ENCODE data around the gene TTC9.

Gene TTC9

GRCh38 chr14:70616646-70617045, 25.1 kb upstream of the TTC9 start:
- H3K4me2 ChIP-seq (ENCODE audit: low read length), result no peak overlapping the region
- H3K9me3 ChIP-seq (ENCODE audit: control insufficient read depth, insufficient read depth, low read length), result no peaks in the 10 kb centered on the region
- H3K27me3 ChIP-seq (ENCODE audit: control insufficient read depth, low read length), result no peaks in the 10 kb centered on the region
- no peak for TF ChIP-seq EZH2phosphoT487 (IDR thresholded peaks at IDR 0.05; ENCODE audit: borderline replicate concordance, low read length)
- TF ChIP-seq CTCF (IDR thresholded peaks at IDR 0.05; ENCODE audit: low read depth, low read length, poor library complexity, severe bottlenecking), result no peak
- no peak overlapping the region for H3K4me3 ChIP-seq (ENCODE audit: low read length)
- no peak overlapping the region for H3K27ac ChIP-seq (ENCODE audit: low read depth, low read length)
- no peaks in the 10 kb centered on the region for H3K4me1 ChIP-seq (ENCODE audit: control insufficient read depth, low read length)
- no peaks in the 10 kb centered on the region for H3F3A ChIP-seq (ENCODE audit: control insufficient read depth, insufficient read depth)
- no peaks in the 10 kb centered on the region for H4K20me1 ChIP-seq (ENCODE audit: control insufficient read depth, insufficient read depth, low read depth, low read length)
- H3K36me3 ChIP-seq (ENCODE audit: control insufficient read depth, low read length), result peaks cover 5% of the 10 kb centered on the region; the same call in 1 of the 2 replicates
- H3K9me2 ChIP-seq (replicated peaks; ENCODE audit: control insufficient read depth, low read length), result no peaks in the 10 kb centered on the region
- no peaks in the 10 kb centered on the region for H3K79me2 ChIP-seq (ENCODE audit: control insufficient read depth, low read length)

- no peaks in the 10 kb centered on the region for H4K20me1 ChIP-seq (ENCODE audit: control insufficient read depth, insufficient read depth, low read depth, low read length)
- H3K36me3 ChIP-seq (ENCODE audit: control insufficient read depth, low read length), result peaks cover 19% of the 10 kb centered on the region
- no peaks in the 10 kb centered on the region for H3K9me3 ChIP-seq (ENCODE audit: control insufficient read depth, insufficient read depth, low read length)
- no peaks in the 10 kb centered on the region for H3K79me2 ChIP-seq (ENCODE audit: control insufficient read depth, low read length)
- no peak for TF ChIP-seq CTCF (IDR thresholded peaks at IDR 0.05; ENCODE audit: low read depth, low read length, poor library complexity, severe bottlenecking)
- no peak for TF ChIP-seq EZH2phosphoT487 (IDR thresholded peaks at IDR 0.05; ENCODE audit: borderline replicate concordance, low read length)
- no peak overlapping the region for H3K4me2 ChIP-seq (ENCODE audit: low read length)
- no peak overlapping the region for H3K27ac ChIP-seq (ENCODE audit: low read depth, low read length)
- H3K4me1 ChIP-seq (ENCODE audit: control insufficient read depth, low read length), result peaks cover 12% of the 10 kb centered on the region
- H3F3A ChIP-seq (ENCODE audit: control insufficient read depth, insufficient read depth), result peaks cover 6% of the 10 kb centered on the region; the same call in 1 of the 2 replicates
- H3K9me2 ChIP-seq (replicated peaks; ENCODE audit: control insufficient read depth, low read length), result no peaks in the 10 kb centered on the region
- H3K4me3 ChIP-seq (ENCODE audit: low read length), result no peak overlapping the region
- H3K27me3 ChIP-seq (ENCODE audit: control insufficient read depth, low read length), result no peaks in the 10 kb centered on the region
Measured at GRCh38 chr14:70618314-70618713, 23.4 kb upstream of the TTC9 start.

- H3K4me2 ChIP-seq (ENCODE audit: low read length), result no peak overlapping the region
- peaks cover 20% of the 10 kb centered on the region for H3K4me1 ChIP-seq (ENCODE audit: control insufficient read depth, low read length)
- peaks cover 9% of the 10 kb centered on the region; the same call in 1 of the 2 replicates for H3F3A ChIP-seq (ENCODE audit: control insufficient read depth, insufficient read depth)
- H3K27ac ChIP-seq (ENCODE audit: low read depth, low read length), result no peak overlapping the region
- H4K20me1 ChIP-seq (ENCODE audit: control insufficient read depth, insufficient read depth, low read depth, low read length), result no peaks in the 10 kb centered on the region
- H3K9me2 ChIP-seq (replicated peaks; ENCODE audit: control insufficient read depth, low read length), result no peaks in the 10 kb centered on the region
- TF ChIP-seq CTCF (IDR thresholded peaks at IDR 0.05; ENCODE audit: low read depth, low read length, poor library complexity, severe bottlenecking), result no peak
- TF ChIP-seq EZH2phosphoT487 (IDR thresholded peaks at IDR 0.05; ENCODE audit: borderline replicate concordance, low read length), result no peak
- peaks cover 31% of the 10 kb centered on the region for H3K36me3 ChIP-seq (ENCODE audit: control insufficient read depth, low read length)
- H3K79me2 ChIP-seq (ENCODE audit: control insufficient read depth, low read length), result no peaks in the 10 kb centered on the region
- no peaks in the 10 kb centered on the region for H3K27me3 ChIP-seq (ENCODE audit: control insufficient read depth, low read length)
- H3K4me3 ChIP-seq (ENCODE audit: low read length), result no peak overlapping the region
- peaks cover 9% of the 10 kb centered on the region; the same call in 1 of the 2 replicates for H3K9me3 ChIP-seq (ENCODE audit: control insufficient read depth, insufficient read depth, low read length)
Measured at GRCh38 chr14:70619708-70620107, 22.0 kb upstream of the TTC9 start.
